Measurements from ENCODE around the gene INSYN2A.

DNA sequence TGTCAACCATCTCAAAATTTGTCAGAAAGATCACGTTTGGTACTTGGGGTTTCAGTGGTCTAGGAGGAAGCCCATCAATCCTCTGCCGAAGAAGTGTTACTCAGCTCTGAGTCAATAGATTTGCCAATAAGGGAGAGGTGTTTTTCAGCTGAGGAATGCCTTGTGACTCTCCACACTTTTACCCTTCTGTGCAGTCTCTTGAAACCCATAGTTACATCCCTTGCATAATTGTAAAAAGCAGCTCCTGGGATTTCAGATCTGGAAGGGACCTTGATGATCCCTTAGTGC, 47.5 kb downstream of the INSYN2A start:
- TF ChIP-seq, protein P1, sequence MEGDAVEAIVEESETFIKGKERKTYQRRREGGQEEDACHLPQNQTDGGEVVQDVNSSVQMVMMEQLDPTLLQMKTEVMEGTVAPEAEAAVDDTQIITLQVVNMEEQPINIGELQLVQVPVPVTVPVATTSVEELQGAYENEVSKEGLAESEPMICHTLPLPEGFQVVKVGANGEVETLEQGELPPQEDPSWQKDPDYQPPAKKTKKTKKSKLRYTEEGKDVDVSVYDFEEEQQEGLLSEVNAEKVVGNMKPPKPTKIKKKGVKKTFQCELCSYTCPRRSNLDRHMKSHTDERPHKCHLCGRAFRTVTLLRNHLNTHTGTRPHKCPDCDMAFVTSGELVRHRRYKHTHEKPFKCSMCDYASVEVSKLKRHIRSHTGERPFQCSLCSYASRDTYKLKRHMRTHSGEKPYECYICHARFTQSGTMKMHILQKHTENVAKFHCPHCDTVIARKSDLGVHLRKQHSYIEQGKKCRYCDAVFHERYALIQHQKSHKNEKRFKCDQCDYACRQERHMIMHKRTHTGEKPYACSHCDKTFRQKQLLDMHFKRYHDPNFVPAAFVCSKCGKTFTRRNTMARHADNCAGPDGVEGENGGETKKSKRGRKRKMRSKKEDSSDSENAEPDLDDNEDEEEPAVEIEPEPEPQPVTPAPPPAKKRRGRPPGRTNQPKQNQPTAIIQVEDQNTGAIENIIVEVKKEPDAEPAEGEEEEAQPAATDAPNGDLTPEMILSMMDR (IDR thresholded peaks at IDR 0.05), result no peak
- TF ChIP-seq POLR2A (IDR thresholded peaks at IDR 0.05; ENCODE audit: low read depth), result no peak
- TF ChIP-seq EP300 (IDR thresholded peaks at IDR 0.05), result no peak
